DMS153 (cell line): Measurements from ENCODE around the gene BRD4.
"Not testable (repeated sequence)": the region's sequence is repeated elsewhere in the genome, so short reads cannot be mapped to it uniquely, and the experiment has no call there.

Source experiments
- DNase-seq: peaks from one replicate; lab custom pipeline; 2025; lab: John Stamatoyannopoulos, UW

BRD4 gene

GRCh38 chr19:15360015-15360414 is 27.7 kb upstream of the BRD4 start:
- not testable (repeated sequence) for DNase-seq

- DNase-seq = no peak
Observed at GRCh38 chr19:15358918-15359317, 26.6 kb upstream of the BRD4 start.

GRCh38 chr19:15357906-15358305 is 25.6 kb upstream of the BRD4 start:
- DNase-seq = no peak

GRCh38 chr19:15354566-15355296 is 22.4 kb upstream of the BRD4 start:
- no peak for DNase-seq

- DNase-seq = no peak
Observed at GRCh38 chr19:15353908-15354307, 21.6 kb upstream of the BRD4 start.

GRCh38 chr19:15352535-15352934 is 20.2 kb upstream of the BRD4 start:
- not testable (repeated sequence) for DNase-seq

- not testable (repeated sequence) for DNase-seq
Observed at GRCh38 chr19:15341328-15341727, 9.0 kb upstream of the BRD4 start.

- DNase-seq = no peak
Observed at GRCh38 chr19:15340086-15340485, 7.7 kb upstream of the BRD4 start.

- no peak for DNase-seq
Observed at GRCh38 chr19:15337202-15337601, 4.9 kb upstream of the BRD4 start.

- DNase-seq = not testable (repeated sequence)
Observed at GRCh38 chr19:15335992-15336391, 3.7 kb upstream of the BRD4 start.

GRCh38 chr19:15331419-15332310 is 674 bp downstream of the BRD4 start:
- DNase-seq = no peak

GRCh38 chr19:15330801-15331418 is 1.4 kb downstream of the BRD4 start:
- DNase-seq = no peak

GRCh38 chr19:15328312-15328711 is 4.0 kb downstream of the BRD4 start:
- no peak for DNase-seq

- no peak for DNase-seq
Observed at GRCh38 chr19:15324791-15325519, 7.4 kb downstream of the BRD4 start.

- DNase-seq = no peak
Observed at GRCh38 chr19:15323496-15324235, 8.7 kb downstream of the BRD4 start.

GRCh38 chr19:15321739-15322138 is 10.6 kb downstream of the BRD4 start:
- no peak for DNase-seq

GRCh38 chr19:15320116-15320515 is 12.2 kb downstream of the BRD4 start:
- DNase-seq = no peak

GRCh38 chr19:15318241-15318691 is 14.1 kb downstream of the BRD4 start:
- no peak for DNase-seq

GRCh38 chr19:15317392-15318071 is 14.8 kb downstream of the BRD4 start:
- no peak for DNase-seq

- no peak for DNase-seq
Observed at GRCh38 chr19:15316498-15316897, 15.8 kb downstream of the BRD4 start.

GRCh38 chr19:15315101-15315500 is 17.2 kb downstream of the BRD4 start:
- DNase-seq = peak; percentile 12
